Gastroesophageal sphincter (tissue), 3 donors: ENCODE measurements around the gene P2RX4.

ENCODE experiments used
- CTCF ChIP-seq, 4 experiments: fragments of 200-600 bp in 2 of 4; fragments of 450-650 bp in 2 of 4; sonication (generic) in 1 of 4; IDR thresholded peaks; one replicate each; pipeline ENCODE4 v1.5.1; 2017 to 2019; ENCODE audit warnings: antibody characterized with exemption in 4 of 4, mild to moderate bottlenecking in 2 of 4, moderate library complexity in 2 of 4
- EP300 ChIP-seq: sonication (generic); formaldehyde crosslinking; IDR thresholded peaks from one replicate; pipeline ENCODE4 v1.6.1; 2017; ENCODE audit warnings: antibody characterized with exemption, mild to moderate bottlenecking
- POLR2A ChIP-seq, 2 donors: fragments of 450-650 bp; IDR thresholded peaks; one replicate each; pipeline ENCODE4 v1.6.1; 2017; ENCODE audit warnings: antibody characterized with exemption in 2 of 2, mild to moderate bottlenecking in 2 of 2, moderate library complexity in 1 of 2
- POLR2AphosphoS5 ChIP-seq: sonication (generic); formaldehyde crosslinking; IDR thresholded peaks from one replicate; pipeline ENCODE4 v1.6.1; 2017; ENCODE audit warnings: antibody characterized with exemption

- TF ChIP-seq POLR2A (IDR thresholded peaks at IDR 0.05) (no peak), CTCF (IDR thresholded peaks at IDR 0.05) (no peak), POLR2AphosphoS5 (no peak), EP300 (no peak)
Observed at GRCh38 chr12:121264951-121265515, 55.1 kb downstream of the P2RX4 start.
